Left lung (tissue), 10 donors: ENCODE data around the gene CLMP. TPM values are rescaled to one million over a fixed set of nuclear protein-coding genes. Genes with fewer than 3 reads are reported as not detected.
A peak's percentile ranks its signal among the peaks of the same experiment; 100 is the strongest.

Experiments
- ATAC-seq: fragments of 200-7000 bp; cut with Tn5 transposase; one replicate; pipeline ENCODE4 v1.9.1; 2020; ENCODE audit warnings: moderate library complexity
- DNase-seq, 4 donors: peaks; one replicate each; pipeline ENCODE4 v3.0.0-alpha.2; 2013 to 2020
- H3K27ac ChIP-seq, 2 donors: fragments of 200-600 bp; sonication (generic) in 1 of 2; one replicate each; pipeline versions ENCODE4 v1.5.0 to v1.8.0; 2020 to 2021
- H3K27me3 ChIP-seq, 2 donors: fragments of 200-600 bp; sonication (generic) in 1 of 2; one replicate each; pipeline versions ENCODE4 v1.5.0 to v1.8.0; 2020 to 2021
- H3K36me3 ChIP-seq, 2 donors: fragments of 200-600 bp; sonication (generic) in 1 of 2; one replicate each; pipeline versions ENCODE4 v1.5.0 to v1.8.0; 2020 to 2021
- H3K4me1 ChIP-seq, 2 donors: fragments of 200-600 bp; one replicate each; pipeline ENCODE4 v1.8.0; 2021
- H3K4me3 ChIP-seq, 2 donors: fragments of 200-600 bp; sonication (generic) in 1 of 2; one replicate each; pipeline versions ENCODE4 v1.5.0 to v1.8.0; 2020 to 2021; ENCODE audit warnings: mild to moderate bottlenecking in 1 of 2
- H3K9me3 ChIP-seq, 2 donors: fragments of 200-600 bp; sonication (generic) in 1 of 2; one replicate each; pipeline versions ENCODE4 v1.5.0 to v1.8.0; 2020 to 2021
- CTCF ChIP-seq, 2 donors: fragments of 200-600 bp; sonication (generic) in 1 of 2; IDR thresholded peaks; one replicate each; pipeline versions ENCODE4 v1.5.0 to v1.8.0; 2021; ENCODE audit warnings: antibody characterized with exemption in 2 of 2
- intact Hi-C, 2 donors: fragments of 100-400 bp; cut with DNase I; formaldehyde crosslinking; loops; one replicate each; pipeline versions ENCODE4 v1.11.2 to v1.14.2; 2022
- polyA plus RNA-seq, 6 donors: library from polyadenylated mRNA; unstranded; fragments of 120-200 nt; gene quantifications; one replicate each; pipeline ENCODE4 v1.2.1, GENCODE V29; 2013; ENCODE audit not compliant: insufficient read length in 6 of 6
- total RNA-seq, 2 donors: library from RNA; stranded (reverse); fragmentation: NEBNext Ultra II Directional; extraction: Animal tissue kit (Norgen Biotek cat#: 25700); gene quantifications; one replicate each; pipeline ENCODE4 v1.2.1, GENCODE V29; 2021
- donor health status: DM: no; HTN: yes; CAD: no.
- donor health status: DM: no; HTN: no; CAD: no.

Gene CLMP
- total and polyA plus RNA-seq, 8 donors: 16.5 to 22.5 (median 18.1) TPM

DNA sequence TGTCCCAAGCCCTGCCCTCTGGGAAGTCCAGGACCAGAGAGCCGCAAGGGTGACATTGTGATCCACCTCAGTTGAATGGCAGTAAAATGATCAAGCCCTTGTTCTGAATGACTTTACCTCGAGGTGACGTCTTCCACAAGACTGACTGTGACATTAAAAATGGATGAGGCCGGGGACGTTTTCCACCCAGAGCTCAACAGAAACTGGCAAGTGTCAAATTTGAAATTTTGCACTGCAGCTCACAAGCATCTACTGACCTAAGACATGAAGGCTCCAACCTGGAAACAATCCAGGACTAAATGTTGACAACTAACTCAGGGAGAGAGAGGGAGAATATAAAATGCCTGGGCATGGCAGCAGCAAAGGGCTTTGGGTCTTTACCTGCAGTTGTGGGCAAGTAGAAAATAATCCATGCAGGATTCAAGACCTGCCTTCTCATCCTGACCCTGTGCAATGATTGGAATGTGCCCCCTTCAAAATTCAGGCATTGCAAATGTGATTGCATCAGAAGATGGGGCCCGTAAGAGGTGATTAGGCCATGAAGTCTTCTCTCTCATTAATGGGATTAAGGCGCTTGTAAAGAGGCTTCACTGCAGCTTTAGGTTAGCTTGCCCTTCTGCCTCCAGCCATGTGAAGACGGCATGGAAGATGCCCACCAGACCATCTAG lies 33.6 kb upstream of the CLMP start:
- Histone ChIP-seq H3K4me3 (no peak overlapping the region), H3K27me3 (peaks cover 0 to 4% of the 10 kb centered on the region in 2 donors), H3K4me1 (peaks cover 0 to 4% of the 10 kb centered on the region in 2 donors), H3K9me3 (no peaks in the 10 kb centered on the region), H3K27ac (no peak overlapping the region), H3K36me3 (no peaks in the 10 kb centered on the region)
- ATAC-seq (no peak), DNase-seq (no peak)
- no peak for TF ChIP-seq CTCF (IDR thresholded peaks at IDR 0.05)
- intact Hi-C loops: no loop called here

DNA sequence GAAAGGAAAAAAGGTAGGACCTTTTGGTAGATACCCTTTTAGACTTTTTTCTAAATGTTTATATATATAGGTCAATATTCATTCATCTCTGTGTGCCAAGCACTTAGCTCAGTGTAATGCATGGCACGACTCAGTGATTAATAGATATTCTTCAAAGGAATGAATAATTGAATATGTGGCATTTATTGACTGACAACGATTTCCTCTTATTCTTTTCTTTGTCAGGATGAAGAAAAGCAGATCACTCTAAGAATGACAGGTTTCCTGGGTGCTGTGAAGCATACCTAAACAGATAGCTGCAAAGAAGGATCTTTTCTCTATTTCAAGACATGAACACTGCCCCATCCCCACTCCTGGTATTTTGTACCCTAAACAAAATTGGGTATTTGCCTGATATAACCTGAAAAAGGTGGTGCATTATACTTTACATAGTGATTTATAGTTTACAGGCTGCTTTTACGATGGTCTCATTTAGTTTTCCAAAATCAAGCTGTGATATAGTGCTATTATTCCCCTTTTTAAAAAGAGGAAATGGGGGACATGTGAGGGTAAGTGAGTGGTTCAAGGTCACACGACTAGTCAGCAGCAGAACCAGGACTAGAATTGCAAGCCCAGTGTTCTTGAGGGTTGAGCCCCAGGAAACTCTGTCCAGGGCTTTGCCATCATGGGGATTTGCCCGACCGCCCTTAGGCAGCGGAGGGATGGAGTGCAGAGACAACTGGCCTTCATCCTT lies 32.9 kb upstream of the CLMP start:
- Histone ChIP-seq H3K9me3 (no peaks in the 10 kb centered on the region), H3K27ac (no peak overlapping the region), H3K4me1 (no peaks in the 10 kb centered on the region), H3K4me3 (no peak overlapping the region), H3K36me3 (no peaks in the 10 kb centered on the region), H3K27me3 (peaks cover 0 to 4% of the 10 kb centered on the region in 2 donors)
- intact Hi-C loops: no loop called here
- ATAC-seq (no peak), DNase-seq (no peak)
- TF ChIP-seq CTCF (IDR thresholded peaks at IDR 0.05): no peak

DNA sequence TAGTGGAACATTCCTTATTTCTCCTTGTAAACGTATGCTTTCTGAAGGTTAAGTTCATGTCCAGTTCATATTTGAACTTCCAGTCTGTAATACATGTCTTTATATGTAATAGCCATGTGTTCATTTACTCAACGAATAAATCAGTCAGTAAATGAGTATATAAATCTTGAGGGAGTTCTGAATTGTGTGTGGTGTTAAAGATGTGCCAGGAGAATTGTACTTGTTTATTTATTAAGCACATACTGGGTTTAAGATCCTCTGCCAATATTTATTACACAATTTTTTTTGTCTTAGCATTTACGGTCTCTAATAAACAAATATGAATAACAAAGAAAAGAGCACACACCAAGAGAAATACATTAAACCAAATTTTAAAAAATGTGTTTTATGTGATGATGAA lies 26.5 kb upstream of the CLMP start:
- no peak for TF ChIP-seq CTCF (IDR thresholded peaks at IDR 0.05)
- Histone ChIP-seq H3K27ac (no peak overlapping the region), H3K4me1 (peaks cover 0 to 5% of the 10 kb centered on the region in 2 donors), H3K9me3 (peaks cover 0 to 5% of the 10 kb centered on the region in 2 donors), H3K4me3 (no peak overlapping the region), H3K36me3 (no peaks in the 10 kb centered on the region), H3K27me3 (peaks cover 0 to 4% of the 10 kb centered on the region in 2 donors)
- intact Hi-C loops: no loop called here
- ATAC-seq (peak; percentile 24), DNase-seq (peak in 1 of 4 donors; percentile 54)

DNA sequence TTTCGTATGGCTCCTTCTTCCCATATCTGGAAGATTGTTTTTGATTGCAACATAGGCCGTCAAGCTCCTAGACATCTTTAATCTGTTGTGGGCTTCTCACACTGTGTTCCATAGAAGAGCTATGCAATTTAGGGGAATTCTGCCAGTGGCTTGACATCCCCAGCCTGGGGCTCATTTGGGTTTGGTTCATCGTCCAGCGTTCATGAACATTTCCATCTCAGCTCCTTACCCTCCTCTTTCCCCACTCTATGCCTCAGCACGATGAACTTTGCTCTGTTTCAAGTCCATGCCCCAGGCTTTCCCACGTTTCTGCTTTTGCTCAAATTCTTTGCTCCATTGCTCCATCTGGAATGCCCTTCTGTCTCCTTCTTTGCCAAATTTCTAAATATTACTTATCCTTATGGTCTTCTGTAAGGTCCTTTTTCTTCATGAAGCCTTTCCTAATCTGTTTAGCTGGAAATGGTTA lies 26.1 kb upstream of the CLMP start:
- peaks cover 0 to 3% of the 10 kb centered on the region in 2 donors for H3K27me3 ChIP-seq
- no peak for TF ChIP-seq CTCF (IDR thresholded peaks at IDR 0.05)
- H3K4me1 ChIP-seq: peaks cover 0 to 5% of the 10 kb centered on the region in 2 donors
- no peaks in the 10 kb centered on the region for H3K36me3 ChIP-seq
- no peak overlapping the region for H3K4me3 ChIP-seq
- H3K9me3 ChIP-seq: peaks cover 0 to 5% of the 10 kb centered on the region in 2 donors
- DNase-seq (peak in 2 of 4 donors; percentile 77 to 86), ATAC-seq (peak; percentile 84)
- intact Hi-C loops: no loop called here
- no peak overlapping the region for H3K27ac ChIP-seq

- TF ChIP-seq CTCF (IDR thresholded peaks at IDR 0.05): no peak
- peak; percentile 18 for ATAC-seq
- intact Hi-C loops: no loop called here
- Histone ChIP-seq H3K27me3 (peaks cover 0 to 5% of the 10 kb centered on the region in 2 donors), H3K4me3 (no peak overlapping the region), H3K36me3 (no peaks in the 10 kb centered on the region), H3K9me3 (peaks cover 0 to 5% of the 10 kb centered on the region in 2 donors), H3K27ac (no peak overlapping the region), H3K4me1 (peaks cover 0 to 5% of the 10 kb centered on the region in 2 donors)
- peak in 1 of 4 donors; percentile 74 for DNase-seq
Observed at GRCh38 chr11:123219066-123219690, 24.1 kb upstream of the CLMP start.
